Neural cell (in vitro differentiated cells): ENCODE data around the gene SAMD14.

Experiments used
- CTCF ChIP-seq: fragments of 450-650 bp; IDR thresholded peaks from 2 replicates; pipeline ENCODE4 v1.5.1; 2014; ENCODE audit warnings: antibody characterized with exemption, mild to moderate bottlenecking, moderate library complexity; ENCODE audit not compliant: poor library complexity, severe bottlenecking
- EP300 ChIP-seq: fragments of 450-650 bp; conservative IDR thresholded peaks from 2 replicates; pipeline ENCODE4 v1.6.1; 2014; ENCODE audit warnings: antibody characterized with exemption, mild to moderate bottlenecking, moderate library complexity; ENCODE audit not compliant: poor library complexity, severe bottlenecking
- EZH2 ChIP-seq: fragments of 200-600, 300-800 bp; shearing (Covaris generic), sonication (generic); IDR thresholded peaks from 2 replicates; pipeline ENCODE4 v1.6.1; 2014; ENCODE audit warnings: antibody characterized with exemption, low read length, borderline replicate concordance, mild to moderate bottlenecking; ENCODE audit not compliant: insufficient read depth, poor library complexity, severe bottlenecking
- MXI1 ChIP-seq: fragments of 450-650 bp; conservative IDR thresholded peaks from 2 replicates; pipeline ENCODE4 v1.6.1; 2014; ENCODE audit warnings: antibody characterized with exemption, mild to moderate bottlenecking; ENCODE audit not compliant: poor library complexity, severe bottlenecking
- POLR2AphosphoS5 ChIP-seq: IDR thresholded peaks from 2 replicates; pipeline ENCODE4 v1.6.1; 2012
- REST ChIP-seq: IDR thresholded peaks from 2 replicates; pipeline ENCODE4 v1.6.1; 2012; ENCODE audit warnings: borderline replicate concordance
- SMC3 ChIP-seq: fragments of 450-650 bp; conservative IDR thresholded peaks from 2 replicates; pipeline ENCODE4 v1.6.1; 2014; ENCODE audit warnings: antibody characterized with exemption, mild to moderate bottlenecking, moderate library complexity; ENCODE audit not compliant: poor library complexity

- TF ChIP-seq CTCF (no peak), EZH2 (no peak), POLR2AphosphoS5 (no peak), MXI1 (no peak), SMC3 (no peak), EP300 (no peak), REST (no peak)
Measured at GRCh38 chr17:50125420-50125997, 4.5 kb downstream of the SAMD14 start.
